ENCODE data around the gene PCDHGA10.
"Not testable (repeated sequence)": the region's sequence is repeated elsewhere in the genome, so short reads cannot be mapped to it uniquely, and the experiment has no call there.

DNA sequence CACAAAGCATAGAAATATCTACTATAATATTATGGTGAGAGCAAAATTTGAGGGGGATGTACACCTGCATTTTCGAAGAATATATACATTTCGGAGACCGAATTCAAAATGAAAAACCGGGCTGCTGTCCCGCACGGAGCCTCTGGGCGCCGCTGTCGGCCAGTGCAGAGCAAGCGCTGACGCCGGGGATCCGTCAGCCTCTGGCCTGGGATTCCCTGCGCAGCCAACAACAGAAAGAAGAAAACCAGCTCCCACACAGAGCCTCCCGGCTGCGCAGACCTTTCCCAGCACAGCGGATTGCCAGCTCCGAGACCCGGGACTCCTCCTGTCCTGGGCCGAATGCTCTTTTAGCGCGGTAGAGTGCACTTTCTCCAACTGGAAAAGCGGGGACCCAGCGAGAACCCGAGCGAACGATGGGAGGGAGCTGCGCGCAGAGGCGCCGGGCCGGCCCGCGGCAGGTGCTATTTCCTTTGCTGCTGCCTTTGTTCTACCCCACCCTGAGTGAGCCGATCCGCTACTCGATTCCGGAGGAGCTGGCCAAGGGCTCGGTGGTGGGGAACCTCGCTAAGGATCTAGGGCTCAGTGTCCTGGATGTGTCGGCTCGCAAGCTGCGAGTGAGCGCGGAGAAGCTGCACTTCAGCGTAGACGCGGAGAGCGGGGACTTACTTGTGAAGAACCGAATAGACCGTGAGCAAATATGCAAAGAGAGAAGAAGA is 4.8 kb upstream of the PCDHGA10 start, which contains the start of gene PCDHGB6:
- TF ChIP-seq, protein P1, sequence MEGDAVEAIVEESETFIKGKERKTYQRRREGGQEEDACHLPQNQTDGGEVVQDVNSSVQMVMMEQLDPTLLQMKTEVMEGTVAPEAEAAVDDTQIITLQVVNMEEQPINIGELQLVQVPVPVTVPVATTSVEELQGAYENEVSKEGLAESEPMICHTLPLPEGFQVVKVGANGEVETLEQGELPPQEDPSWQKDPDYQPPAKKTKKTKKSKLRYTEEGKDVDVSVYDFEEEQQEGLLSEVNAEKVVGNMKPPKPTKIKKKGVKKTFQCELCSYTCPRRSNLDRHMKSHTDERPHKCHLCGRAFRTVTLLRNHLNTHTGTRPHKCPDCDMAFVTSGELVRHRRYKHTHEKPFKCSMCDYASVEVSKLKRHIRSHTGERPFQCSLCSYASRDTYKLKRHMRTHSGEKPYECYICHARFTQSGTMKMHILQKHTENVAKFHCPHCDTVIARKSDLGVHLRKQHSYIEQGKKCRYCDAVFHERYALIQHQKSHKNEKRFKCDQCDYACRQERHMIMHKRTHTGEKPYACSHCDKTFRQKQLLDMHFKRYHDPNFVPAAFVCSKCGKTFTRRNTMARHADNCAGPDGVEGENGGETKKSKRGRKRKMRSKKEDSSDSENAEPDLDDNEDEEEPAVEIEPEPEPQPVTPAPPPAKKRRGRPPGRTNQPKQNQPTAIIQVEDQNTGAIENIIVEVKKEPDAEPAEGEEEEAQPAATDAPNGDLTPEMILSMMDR (conservative IDR thresholded peaks at IDR 0.05) = peak; percentile 78
- not testable (repeated sequence) for TF ChIP-seq ZFX (IDR thresholded peaks at IDR 0.05)
